Stimulated activated CD4-positive, alpha-beta T cell treated with anti-CD3 and anti-CD28 coated beads, TNF-alpha, amount 100 ng/mL, for 24 hours (primary cell): ENCODE data around the gene TOP3A.

Experiments used
- DNase-seq, 3 experiments: peaks; one replicate each; pipeline ENCODE4 v3.0.0-alpha.2; 2020; ENCODE audit warnings: low read depth in 3 of 3

Gene TOP3A

DNA sequence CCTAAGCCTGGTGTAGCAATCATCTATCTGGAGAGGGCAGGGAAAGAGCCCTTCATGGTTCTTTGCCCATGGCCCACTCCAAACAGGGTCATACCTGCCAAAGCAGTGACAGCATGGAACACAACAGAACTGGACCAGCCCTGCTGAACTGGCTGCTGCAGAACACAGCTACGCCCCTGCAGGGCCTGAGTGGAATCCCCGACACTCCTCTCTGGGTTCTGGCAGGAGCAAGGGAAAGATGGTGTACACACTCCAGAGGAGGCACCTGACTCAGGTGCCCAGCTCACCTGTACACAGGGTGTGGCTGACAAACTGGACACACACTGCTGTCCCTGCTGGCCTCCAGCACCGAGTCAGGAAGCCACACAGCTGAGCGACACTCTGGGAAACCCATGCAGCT lies 34.5 kb downstream of the TOP3A start:
- DNase-seq: no peak

DNA sequence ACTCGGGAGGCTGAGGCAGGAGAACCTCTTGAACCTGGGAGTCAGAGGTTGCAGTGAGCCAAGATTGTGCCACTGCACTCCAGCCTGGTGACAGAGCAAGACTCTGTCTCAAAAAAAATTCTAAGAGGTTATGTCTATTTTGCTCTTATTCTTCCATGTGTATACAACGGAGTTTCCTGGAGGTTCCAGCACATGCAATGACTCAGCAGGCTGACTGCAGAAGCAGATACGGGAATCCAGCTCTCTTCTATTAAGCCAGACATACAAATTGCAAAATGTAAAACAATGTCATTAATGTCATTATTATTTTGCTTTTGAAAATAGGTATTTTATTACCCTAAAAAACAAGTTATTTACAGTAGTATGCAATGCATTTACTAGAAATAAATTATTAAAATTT lies 35.9 kb downstream of the TOP3A start:
- DNase-seq: no peak

DNA sequence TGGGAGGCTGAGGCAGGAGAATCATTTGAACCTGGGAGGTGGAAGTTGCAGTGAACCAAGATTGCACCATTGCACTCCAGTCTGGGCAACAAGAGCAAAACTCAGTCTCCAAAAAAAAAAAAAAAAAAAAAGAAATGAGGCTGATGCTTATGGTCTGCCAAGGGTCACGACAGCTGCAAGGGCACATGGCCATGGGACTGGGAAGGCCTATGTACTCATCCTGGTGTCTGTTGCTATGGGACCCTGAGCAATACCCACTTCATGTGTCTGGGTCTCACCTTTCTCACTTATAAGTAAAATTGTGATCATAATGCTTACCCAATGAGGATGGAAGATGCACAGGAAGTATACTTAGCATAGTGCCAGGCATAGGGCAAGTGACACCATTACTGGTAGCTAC lies 37.7 kb downstream of the TOP3A start:
- no peak for DNase-seq

DNA sequence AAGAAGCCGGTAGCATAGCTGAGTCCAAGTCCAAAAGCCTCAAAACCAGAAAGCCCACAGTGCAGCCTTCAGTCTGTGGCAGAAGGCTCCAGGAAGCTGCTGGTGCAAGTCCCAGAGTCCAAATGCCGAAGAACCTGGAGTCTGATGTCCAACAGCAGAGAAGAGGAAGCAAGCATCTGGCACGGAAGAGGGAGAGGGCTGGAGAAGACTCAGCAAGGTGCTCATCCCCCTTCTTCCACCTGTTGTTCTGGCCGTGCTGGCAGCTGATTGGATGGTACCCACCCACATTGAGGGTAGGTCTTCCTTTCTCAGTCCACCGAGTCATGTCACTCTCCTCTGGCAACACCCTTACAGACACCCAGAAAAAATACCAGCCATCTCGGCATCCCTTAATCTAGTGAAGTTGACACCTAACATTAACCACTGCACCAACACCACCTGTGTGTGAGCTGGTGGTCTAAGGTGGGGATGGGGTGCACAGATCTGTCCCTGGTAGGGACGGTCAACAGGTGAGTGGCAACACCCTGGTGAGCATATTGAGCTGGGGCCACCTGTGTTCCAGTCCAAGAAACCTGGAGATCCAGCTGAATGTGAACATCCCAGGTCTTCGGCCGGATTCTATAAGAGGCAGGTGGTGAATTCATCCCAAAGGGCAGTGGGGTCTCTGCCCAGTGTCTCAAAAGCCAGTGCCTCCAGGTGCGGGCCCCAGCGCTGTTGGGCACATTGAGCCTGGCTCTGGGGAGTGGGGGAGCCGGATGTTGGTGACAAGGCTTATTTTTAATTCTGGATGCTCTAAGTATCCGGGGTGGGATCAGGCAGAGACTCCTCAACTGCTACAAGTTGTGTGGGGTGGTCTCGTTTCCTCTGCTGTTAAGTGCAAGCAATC lies 44.5 kb downstream of the TOP3A start:
- no peak for DNase-seq

DNA sequence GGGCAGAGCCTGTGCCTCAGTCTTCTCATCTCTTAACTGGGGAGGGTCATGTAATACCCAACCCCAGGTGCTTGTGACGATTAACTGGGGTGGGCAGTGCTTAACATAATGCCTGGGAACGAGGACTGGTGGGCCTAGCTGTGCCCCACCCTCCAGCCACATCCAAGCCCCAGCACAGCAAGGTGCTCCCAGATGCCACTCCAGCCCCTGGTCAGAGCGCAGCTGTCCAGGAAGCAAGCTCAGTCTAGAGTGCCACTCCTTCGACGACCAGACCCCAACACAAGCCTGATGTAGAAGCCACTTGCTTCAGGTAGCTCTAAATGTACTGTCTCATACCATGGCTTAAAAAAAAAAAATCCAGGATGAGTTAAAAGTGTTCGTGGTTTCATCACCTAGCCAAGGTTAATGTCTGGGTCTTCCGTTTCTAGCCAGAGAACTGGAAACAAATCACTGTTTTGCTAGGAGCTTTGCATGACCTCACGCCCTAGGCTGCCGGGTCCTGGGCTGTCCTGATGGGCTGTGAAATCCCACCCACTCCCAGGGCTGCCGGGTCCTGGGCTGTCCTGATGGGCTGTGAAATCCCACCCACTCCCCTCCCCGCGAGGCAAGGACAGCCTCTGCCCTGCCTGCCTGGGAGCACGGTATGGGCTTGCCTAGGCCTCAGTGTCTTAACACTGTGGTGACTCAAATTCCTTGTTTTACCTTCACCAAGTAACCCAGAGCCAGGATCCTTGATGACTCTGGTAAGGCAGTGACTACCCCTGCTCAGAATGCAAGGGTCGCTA lies 46.7 kb downstream of the TOP3A start:
- DNase-seq: no peak

DNA sequence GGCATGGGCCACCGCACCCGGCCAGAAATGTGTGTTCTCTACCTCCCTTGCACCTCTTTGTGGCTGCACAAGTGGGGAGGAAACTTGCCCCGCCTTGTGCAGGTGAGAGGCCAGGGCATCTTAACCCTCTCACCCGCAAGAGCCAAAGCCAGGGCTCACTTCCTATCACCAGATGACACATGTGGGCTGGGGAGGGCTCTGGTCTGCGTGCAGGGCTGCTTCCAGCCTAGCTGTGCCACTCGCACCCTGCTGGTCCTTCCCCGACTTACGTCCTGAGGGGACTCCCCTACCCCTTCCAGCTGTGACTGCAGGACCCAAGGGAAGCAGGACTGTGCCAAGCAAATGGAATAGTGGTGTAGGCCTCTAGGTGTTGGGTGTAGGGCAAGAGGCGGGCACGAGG lies 47.4 kb downstream of the TOP3A start:
- DNase-seq: no peak

DNA sequence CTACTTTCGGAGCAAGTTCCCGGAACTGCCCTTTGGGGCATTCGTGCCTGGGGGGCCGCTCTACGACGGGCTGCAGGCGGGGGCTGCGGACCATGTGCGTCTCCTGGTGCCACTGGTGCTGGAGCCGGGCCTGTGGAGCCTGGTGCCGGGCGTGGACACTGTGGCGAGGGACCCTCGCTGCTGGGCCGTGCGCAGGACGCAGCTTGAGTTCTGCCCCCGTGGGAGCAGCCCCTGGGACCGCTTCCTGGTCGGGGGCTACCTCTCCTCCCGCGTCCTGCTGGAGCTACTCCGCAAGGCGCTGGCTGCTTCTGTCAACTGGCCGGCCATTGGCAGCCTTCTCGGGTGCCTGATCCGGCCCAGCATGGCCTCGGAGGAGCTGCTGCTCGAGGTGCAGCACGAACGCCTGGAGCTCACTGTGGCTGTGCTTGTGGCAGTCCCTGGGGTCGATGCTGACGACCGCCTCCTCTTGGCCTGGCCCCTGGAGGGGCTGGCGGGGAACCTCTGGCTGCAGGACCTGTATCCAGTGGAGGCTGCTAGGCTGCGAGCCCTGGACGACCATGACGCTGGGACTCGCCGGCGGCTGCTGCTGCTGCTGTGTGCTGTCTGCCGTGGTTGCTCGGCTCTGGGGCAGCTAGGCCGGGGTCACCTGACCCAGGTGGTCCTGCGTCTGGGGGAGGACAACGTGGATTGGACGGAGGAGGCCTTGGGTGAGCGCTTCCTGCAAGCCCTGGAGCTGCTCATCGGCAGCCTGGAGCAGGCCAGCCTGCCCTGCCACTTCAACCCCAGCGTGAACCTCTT lies 50.7 kb downstream of the TOP3A start:
- no peak for DNase-seq

DNA sequence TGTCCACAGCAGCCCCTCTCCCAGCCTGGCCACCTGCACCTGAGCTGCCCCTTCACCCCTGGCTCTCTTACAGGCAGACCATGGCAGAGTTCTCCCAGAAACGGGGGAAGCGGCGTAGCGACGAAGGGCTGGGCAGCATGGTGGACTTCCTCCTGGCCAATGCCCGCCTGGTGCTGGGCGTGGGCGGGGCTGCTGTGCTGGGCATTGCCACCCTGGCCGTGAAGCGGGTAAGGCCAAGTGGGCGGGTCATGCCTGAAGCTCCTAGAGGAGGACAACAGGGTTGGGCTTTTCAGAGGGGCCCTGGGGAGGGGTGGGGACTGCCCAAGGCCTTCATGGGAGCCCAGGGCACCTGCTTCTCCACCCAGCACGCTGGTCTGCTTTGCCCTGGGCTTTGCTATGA lies 52.2 kb downstream of the TOP3A start:
- no peak for DNase-seq

DNA sequence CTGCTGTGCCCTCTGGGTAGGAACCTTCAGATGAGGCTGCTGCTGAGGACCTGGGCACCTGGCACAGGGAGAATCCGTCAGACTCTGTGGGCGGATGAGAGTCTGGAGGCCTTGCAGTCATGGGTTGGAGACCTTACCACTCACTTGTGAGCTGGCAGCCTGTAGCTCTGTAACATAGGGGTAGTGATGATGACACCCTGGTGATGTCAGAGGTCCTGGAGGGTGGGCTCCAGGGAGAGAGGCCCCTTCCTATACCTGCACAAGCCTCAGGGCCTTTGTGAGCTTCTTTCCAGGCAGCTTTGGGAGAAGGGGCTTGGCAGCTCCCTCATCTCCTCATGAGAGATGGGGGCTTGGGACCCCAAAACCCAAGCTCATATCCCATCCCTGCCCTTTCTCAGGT lies 52.7 kb downstream of the TOP3A start:
- DNase-seq: no peak

DNA sequence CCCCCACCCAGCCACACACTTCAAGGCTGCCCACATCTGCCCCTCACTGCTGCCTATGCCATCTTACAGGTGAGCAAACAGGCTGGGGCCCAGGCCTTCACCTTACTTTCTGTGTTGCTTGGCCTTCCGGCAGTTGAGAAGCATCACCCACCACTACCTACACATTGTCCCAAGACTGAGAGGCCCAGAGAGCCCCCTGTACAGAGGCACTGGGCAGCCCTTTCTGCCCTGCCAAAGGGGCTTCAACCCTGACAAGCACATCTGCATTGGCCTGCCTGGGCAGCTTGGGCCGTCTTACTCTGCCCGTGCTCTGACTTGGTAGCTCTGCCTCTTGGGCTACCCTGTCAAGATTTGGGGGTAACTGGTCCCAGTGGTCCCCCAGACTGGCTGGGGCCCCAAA lies 53.1 kb downstream of the TOP3A start:
- DNase-seq: no peak

DNA sequence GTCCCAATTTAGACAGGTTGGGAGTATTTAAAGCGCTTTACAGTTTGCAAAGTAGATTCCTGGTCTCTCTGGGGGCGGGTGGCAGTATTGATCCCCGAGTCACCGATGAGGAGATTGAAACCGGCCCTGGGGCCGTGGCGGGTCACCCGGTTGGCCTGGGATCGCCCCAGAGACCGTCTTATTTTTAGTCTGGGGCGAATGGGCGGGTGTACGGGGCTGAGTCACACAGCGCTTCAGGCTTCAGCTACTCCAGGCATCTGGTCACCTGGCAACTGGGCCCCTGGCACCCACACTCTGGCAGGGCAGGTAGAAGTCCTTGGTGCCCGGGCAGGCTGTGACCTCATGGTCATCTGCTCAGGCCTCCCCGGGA lies 53.7 kb downstream of the TOP3A start:
- peak in 1 of 3 experiments; percentile 22 for DNase-seq

DNA sequence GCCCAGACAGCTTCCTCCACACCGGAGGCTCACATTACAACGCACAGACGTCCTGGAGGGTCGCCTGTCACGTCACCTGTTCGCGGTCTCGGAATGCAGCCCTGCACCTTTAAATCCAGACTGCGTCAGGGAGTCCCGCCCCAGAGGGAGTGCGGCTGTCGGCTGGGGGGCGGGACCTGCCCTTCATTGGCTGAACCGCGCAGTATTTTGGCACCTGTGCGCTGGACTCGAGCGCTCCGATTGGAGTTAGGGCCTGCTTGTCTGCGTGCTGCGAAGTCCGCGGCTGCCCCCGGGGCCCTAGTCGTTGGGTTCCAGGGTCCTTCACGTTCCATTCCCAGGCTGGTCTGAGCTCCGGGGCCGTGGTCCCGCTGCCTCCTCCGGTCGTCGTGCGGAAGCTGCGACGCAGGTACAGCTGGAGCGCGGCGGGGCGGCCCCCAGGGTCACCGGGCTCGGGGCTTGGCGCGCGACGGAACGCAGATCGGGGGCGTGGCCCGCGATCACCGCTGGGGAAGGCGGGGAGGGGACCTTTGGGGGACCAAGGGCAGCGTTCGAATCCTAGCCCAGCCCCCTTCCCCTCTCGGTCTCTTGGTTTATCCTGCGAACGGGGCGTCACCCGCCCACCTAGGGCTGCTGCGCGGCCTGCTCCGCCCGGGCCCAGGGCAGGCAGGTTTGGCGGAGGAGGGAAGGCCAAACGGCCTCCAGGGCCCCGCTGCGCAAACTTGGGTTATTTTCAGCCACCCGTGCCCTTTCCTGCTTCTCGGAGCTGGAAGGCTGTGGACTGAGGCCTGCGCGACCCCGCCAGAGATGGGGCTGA lies 54.3 kb downstream of the TOP3A start, which contains the start of gene MIEF2:
TSS of gene MIEF2 (plus strand) at position 331 of the 814 bp plus-strand sequence. CDS start 2,059 bp downstream, outside the sequence.
- DNase-seq: peak; percentile 86 to 93 (median 86)

DNA sequence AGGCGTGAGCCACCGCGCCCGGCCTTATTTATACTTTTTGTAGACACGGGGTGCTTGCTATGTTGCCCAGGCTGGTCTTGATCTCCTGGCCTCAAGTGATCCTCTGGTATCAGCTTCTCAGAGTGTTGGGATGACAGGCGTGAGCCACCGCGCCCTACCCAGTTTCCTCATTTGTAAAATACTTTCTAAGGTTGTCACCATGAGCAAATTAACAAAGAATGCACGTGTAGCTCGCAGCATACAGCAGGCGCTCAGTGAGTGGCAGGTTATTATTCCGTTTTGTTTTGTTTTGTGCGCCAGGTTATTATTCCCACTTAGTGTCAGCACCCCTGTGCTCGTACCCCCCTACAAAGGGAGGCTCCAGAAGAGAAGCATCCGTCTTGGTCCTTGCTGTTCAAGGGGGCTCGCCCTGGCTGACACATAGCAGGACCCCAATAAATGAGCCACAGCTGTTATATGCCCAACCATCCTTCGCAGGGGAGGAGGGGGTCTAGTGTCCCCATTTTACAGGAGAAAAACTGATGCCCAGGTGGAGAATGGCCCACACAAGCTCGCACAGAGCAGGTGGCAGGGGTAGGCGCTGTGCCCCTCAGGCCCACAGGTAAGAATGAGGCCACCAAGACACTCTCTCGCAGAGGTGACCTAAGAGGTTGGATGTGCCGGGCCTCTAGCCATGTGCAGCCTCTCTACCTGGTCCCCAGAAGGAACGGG lies 55.0 kb downstream of the TOP3A start:
- DNase-seq: no peak

DNA sequence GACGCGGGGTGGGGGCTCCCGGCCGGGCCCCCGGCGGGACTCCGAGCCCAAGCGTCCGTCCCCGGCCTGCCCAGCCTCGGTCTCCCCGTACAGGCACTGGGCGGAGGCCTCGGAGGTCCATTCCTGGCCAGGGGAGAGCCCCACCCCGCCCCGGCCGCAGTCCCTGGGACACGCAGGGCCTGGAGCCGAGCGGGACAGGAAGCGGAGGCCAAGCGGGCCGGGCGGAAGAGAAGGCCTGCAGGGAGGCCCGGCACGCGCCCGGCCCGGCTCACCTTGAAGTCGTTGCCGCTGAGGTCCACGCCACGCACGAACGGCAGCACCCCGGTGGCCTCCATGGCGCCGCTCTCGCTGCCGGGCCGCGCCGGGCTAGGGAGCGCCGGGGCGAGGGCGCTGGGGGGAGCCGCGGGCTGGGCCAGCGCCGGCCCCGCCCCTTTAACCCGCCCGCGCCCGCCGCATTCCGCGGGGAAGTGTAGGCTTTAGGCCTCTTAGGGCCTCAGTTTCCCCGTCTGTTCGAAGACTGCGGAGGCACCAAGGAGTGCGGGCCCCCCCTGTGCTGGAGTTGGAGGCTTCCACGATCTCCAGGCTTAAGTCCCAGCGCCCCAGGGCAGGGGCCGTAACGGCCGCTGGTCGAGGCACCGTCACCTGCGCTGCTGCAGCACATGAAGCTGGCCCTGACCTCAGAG lies 56.3 kb downstream of the TOP3A start, which contains the start of gene FLII:
TSS of gene FLII (minus strand) at position 383 of the 683 bp plus-strand sequence. CDS start at position 335, 48 bp downstream.
- peak; percentile 31 to 55 (median 37) for DNase-seq

DNA sequence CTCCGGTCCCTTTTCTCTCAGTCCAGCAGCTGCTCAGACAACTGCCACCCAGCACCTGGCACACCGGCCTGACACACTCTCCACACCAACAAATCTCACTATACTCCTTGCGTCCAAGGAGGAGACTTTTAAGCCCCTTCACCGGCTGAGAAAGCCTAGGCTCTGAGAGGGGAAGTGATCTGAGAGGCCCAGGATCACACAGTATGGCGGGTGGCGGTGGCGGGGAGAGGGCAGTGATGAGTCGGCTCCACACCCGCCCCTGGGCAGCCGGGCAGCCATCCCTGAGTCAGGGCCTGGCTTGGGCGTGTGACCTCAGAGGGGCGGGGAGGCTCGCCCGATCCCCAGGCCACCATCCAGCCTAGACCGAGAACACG lies 56.8 kb downstream of the TOP3A start:
- DNase-seq: peak; percentile 16 to 54 (median 23)

DNA sequence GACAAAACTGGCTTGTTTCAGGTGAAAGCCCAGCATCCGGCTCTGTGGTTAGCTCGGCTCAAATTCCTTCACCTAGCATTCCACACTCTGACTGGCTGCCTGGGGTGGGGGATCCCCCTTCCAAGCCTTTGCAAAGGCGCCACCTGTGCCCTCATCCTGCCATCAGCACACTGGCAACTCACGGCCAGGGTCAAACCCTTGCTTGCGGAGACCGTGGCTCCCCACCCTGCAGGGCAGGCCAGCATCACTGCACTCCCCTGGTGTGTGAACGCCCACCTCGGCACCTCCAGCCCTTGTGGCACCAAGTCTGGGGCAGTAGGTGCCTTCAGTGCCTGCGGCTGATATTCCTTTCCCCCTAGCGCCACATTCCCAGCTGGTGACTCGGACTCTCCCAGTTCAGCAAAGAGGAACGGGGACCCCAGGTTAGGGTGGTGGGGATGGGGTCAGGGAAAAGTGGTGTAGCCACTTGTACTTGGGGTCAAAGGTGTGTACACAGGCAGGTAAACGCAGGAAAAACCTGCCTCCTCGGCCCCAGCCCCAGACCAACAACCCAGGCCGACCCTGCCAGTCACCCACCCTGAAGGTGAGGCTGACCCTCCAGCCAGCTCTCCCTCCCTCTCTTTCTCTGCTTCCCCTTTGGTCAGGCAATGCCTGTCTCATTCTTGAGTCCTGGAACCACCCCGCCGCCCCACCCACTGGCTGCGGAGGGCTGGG lies 57.4 kb downstream of the TOP3A start:
- DNase-seq: peak in 1 of 3 experiments; percentile 33

DNA sequence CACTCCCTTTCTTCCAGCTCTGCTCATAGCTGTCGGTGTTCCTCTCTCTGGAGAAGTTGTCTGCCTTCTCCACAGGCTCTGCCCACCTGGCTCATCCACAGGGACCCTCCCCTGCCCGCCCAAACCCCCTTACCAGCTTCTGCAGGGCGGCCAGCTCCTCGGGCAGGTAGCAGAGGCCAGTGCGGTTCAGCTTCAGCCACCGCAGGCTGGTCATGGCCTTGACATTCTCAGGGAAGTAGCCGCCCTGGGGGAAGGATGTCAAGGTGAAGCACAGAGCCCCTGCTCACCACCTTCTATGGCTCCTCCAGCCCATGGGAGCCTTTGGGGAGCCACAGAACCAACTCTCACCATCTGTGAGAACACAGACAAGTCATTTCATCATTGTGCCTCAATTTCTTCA lies 58.0 kb downstream of the TOP3A start:
- DNase-seq: no peak

DNA sequence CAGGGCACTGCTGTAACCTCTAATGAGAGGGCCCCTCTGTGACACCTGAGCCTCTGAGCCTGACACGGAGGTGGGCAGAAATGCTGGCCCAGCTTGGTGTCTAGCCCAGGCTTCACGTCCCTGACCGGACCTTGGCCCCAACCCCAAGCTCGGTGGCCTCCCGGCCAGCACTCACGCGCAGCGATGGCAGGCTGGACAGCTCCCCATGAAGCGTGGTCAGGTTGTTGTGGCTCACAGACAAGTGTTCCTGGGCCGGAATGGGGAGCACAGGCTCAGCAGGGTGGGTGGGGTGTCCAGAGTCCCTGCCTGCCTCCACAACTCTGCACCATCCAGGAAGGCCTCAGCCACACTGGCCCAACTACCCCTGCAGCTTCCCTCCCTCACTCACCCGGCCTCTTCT lies 58.4 kb downstream of the TOP3A start:
- no peak for DNase-seq
